SK-N-SH (cell line): ENCODE results near the gene HID1. TPM values are rescaled to one million over a fixed set of nuclear protein-coding genes. Genes with fewer than 3 reads are reported as not detected.

Experiments used
- CTCF ChIA-PET: fragments of 300-600, 350-600 bp; formaldehyde crosslinking; extraction: SDS; loops from one replicate; lab custom pipeline; 2021; lab: Yijun Ruan, JAX
- POLR2A ChIA-PET: fragments of 350-600 bp; sonication (Branson Sonifier 250); formaldehyde crosslinking; extraction: SDS; loops from one replicate; lab custom pipeline; 2020; ENCODE audit warnings: antibody characterized with exemption, inconsistent platforms; lab: Yijun Ruan, JAX
- DNase-seq: peaks from one replicate; pipeline ENCODE4 v3.0.0; 2012
- H2AFZ ChIP-seq: fragments of 200-600 bp; sonication (generic); 2 replicates; pipeline ENCODE4 v1.8.1; 2016; ENCODE audit warnings: antibody characterized with exemption, mild to moderate bottlenecking, low read depth
- H3F3A ChIP-seq: fragments of 200-600 bp; sonication (generic); replicated peaks from 2 replicates; pipeline ENCODE3; 2016; ENCODE audit warnings: antibody characterized with exemption, mild to moderate bottlenecking; ENCODE audit not compliant: insufficient read depth
- H3K27ac ChIP-seq, 2 experiments: fragments of 200-500 bp in 1 of 2; fragments of 200-600 bp in 1 of 2; sonication (Bioruptor generic) in 1 of 2; sonication (generic), shearing (Covaris generic) in 1 of 2; 2 replicates each; pipeline versions ENCODE4 v1.5.1 to v1.6.1; 2014 to 2016; ENCODE audit warnings: low read depth in 2 of 2, inconsistent platforms in 1 of 2, low read length in 1 of 2, mild to moderate bottlenecking in 1 of 2, mixed read lengths in 1 of 2
- H3K27me3 ChIP-seq: fragments of 200-600 bp; sonication (generic), shearing (Covaris generic); 2 replicates; pipeline ENCODE4 v1.6.1; 2016; ENCODE audit warnings: mixed run types; ENCODE audit not compliant: insufficient read depth
- H3K36me3 ChIP-seq, 2 experiments: fragments of 200-500 bp in 1 of 2; fragments of 200-600 bp in 1 of 2; sonication (Bioruptor generic) in 1 of 2; sonication (generic) in 1 of 2; replicated peaks in 1 of 2; 2 replicates each; pipeline versions ENCODE3 to v1.5.1; 2014 to 2016; ENCODE audit warnings: low read length in 1 of 2, mild to moderate bottlenecking in 1 of 2; ENCODE audit not compliant: insufficient read depth in 2 of 2, control insufficient read depth in 1 of 2
- H3K4me1 ChIP-seq, 2 experiments: fragments of 200-500 bp in 1 of 2; fragments of 200-600 bp in 1 of 2; sonication (Bioruptor generic) in 1 of 2; sonication (generic), shearing (Covaris generic) in 1 of 2; 2 replicates each; pipeline versions ENCODE4 v1.5.1 to v1.6.1; 2014 to 2016; ENCODE audit warnings: low read depth in 1 of 2, low read length in 1 of 2, mixed run types in 1 of 2; ENCODE audit not compliant: insufficient read depth in 2 of 2, control insufficient read depth in 1 of 2
- H3K4me2 ChIP-seq: fragments of 200-600 bp; sonication (generic), shearing (Covaris generic); 2 replicates; pipeline ENCODE4 v1.6.1; 2017; ENCODE audit warnings: mixed run types
- H3K4me3 ChIP-seq, 2 experiments: fragments of 200-500 bp in 1 of 2; fragments of 200-600 bp in 1 of 2; sonication (Bioruptor generic) in 1 of 2; sonication (generic), shearing (Covaris generic) in 1 of 2; 2 replicates each; pipeline versions ENCODE4 v1.5.1 to v1.8.1; 2014 to 2016; ENCODE audit warnings: low read depth in 2 of 2, inconsistent platforms in 1 of 2, low read length in 1 of 2, mild to moderate bottlenecking in 1 of 2, mixed read lengths in 1 of 2, moderate library complexity in 1 of 2
- H3K79me2 ChIP-seq: fragments of 200-600 bp; sonication (generic); 2 replicates; pipeline ENCODE4 v1.8.1; 2017; ENCODE audit warnings: mild to moderate bottlenecking; ENCODE audit not compliant: insufficient read depth
- H3K9ac ChIP-seq: fragments of 200-600 bp; sonication (generic); 2 replicates; pipeline ENCODE4 v1.6.1; 2017; ENCODE audit warnings: mixed run types
- H3K9me2 ChIP-seq: fragments of 200-600 bp; sonication (generic); 2 replicates; pipeline ENCODE4 v1.6.1; 2017; ENCODE audit warnings: mixed run types
- H3K9me3 ChIP-seq: fragments of 200-600 bp; sonication (generic); 2 replicates; pipeline ENCODE4 v1.6.1; 2017; ENCODE audit warnings: mixed run types, mild to moderate bottlenecking, moderate library complexity
- H4K20me1 ChIP-seq: fragments of 200-600 bp; sonication (generic); 2 replicates; pipeline ENCODE4 v1.6.1; 2017; ENCODE audit warnings: mild to moderate bottlenecking, mixed run types; ENCODE audit not compliant: insufficient read depth
- CHD2 ChIP-seq: fragments of 150-350 bp; IDR thresholded peaks from 2 replicates; pipeline ENCODE4 v1.6.1; 2018; ENCODE audit warnings: low read length; ENCODE audit not compliant: partially characterized antibody
- EP300 ChIP-seq, 2 experiments: IDR thresholded peaks; 2 replicates each; pipeline versions ENCODE4 v1.4.0 to v1.6.1; 2012; ENCODE audit warnings: borderline replicate concordance in 1 of 2, low read depth in 1 of 2, low read length in 1 of 2
- FOSL2 ChIP-seq: IDR thresholded peaks from 2 replicates; pipeline ENCODE4 v1.4.0; 2012; ENCODE audit warnings: low read depth, mild to moderate bottlenecking, moderate library complexity, borderline replicate concordance
- FOXJ3 ChIP-seq: sonication (generic); formaldehyde crosslinking; IDR thresholded peaks from 2 replicates; pipeline ENCODE4 v1.5.1; 2020; ENCODE audit warnings: mild to moderate bottlenecking, missing genetic modification reagents
- GATA2 ChIP-seq: sonication (generic); formaldehyde crosslinking; IDR thresholded peaks from 2 replicates; pipeline ENCODE4 v1.5.0; 2020; ENCODE audit warnings: mild to moderate bottlenecking, missing genetic modification reagents
- MAX ChIP-seq: IDR thresholded peaks from 2 replicates; pipeline ENCODE4 v1.4.0; 2012; ENCODE audit warnings: low read depth
- MEF2A ChIP-seq: IDR thresholded peaks from 2 replicates; pipeline ENCODE4 v1.4.0; 2012; ENCODE audit warnings: low read depth, borderline replicate concordance
- MXI1 ChIP-seq: IDR thresholded peaks from 2 replicates; pipeline ENCODE4 v1.6.1; 2012; ENCODE audit warnings: mild to moderate bottlenecking, low read depth, low read length, improper control_type of control experiment
- NFIC ChIP-seq: IDR thresholded peaks from 2 replicates; pipeline ENCODE4 v1.4.0; 2012; ENCODE audit warnings: borderline replicate concordance
- POLR2AphosphoS5 ChIP-seq: IDR thresholded peaks from 2 replicates; pipeline ENCODE4 v1.6.1; 2012; ENCODE audit warnings: low read depth, low read length
- RAD21 ChIP-seq: IDR thresholded peaks from 2 replicates; pipeline ENCODE4 v1.6.1; 2012; ENCODE audit warnings: mild to moderate bottlenecking, low read length
- RCOR1 ChIP-seq: fragments of 150-350 bp; IDR thresholded peaks from 2 replicates; pipeline ENCODE4 v1.6.1; 2017; ENCODE audit warnings: antibody characterized with exemption, low read length
- SIN3A ChIP-seq: IDR thresholded peaks from 2 replicates; pipeline ENCODE4 v1.6.1; 2012; ENCODE audit warnings: low read depth, mild to moderate bottlenecking, low read length, moderate library complexity, borderline replicate concordance
- SMC3 ChIP-seq: IDR thresholded peaks from 2 replicates; pipeline ENCODE4 v1.6.1; 2012; ENCODE audit warnings: low read depth, low read length, improper control_type of control experiment
- TAF1 ChIP-seq: IDR thresholded peaks from 2 replicates; pipeline ENCODE4 v1.6.1; 2012; ENCODE audit warnings: low read depth, mild to moderate bottlenecking, low read length, moderate library complexity, borderline replicate concordance
- TCF12 ChIP-seq: IDR thresholded peaks from 2 replicates; pipeline ENCODE4 v1.4.0; 2012
- TEAD4 ChIP-seq: IDR thresholded peaks from 2 replicates; pipeline ENCODE4 v1.4.0; 2012; ENCODE audit warnings: mild to moderate bottlenecking, borderline replicate concordance; ENCODE audit not compliant: insufficient read depth
- USF2 ChIP-seq: fragments of 150-350 bp; IDR thresholded peaks from 2 replicates; pipeline ENCODE4 v1.6.1; 2017; ENCODE audit warnings: antibody characterized with exemption, low read length, low read depth, borderline replicate concordance
- ZBTB33 ChIP-seq: IDR thresholded peaks from 2 replicates; pipeline ENCODE4 v1.4.0; 2012; ENCODE audit warnings: low read depth, borderline replicate concordance
- WGBS: methylation state at CpG from one replicate; pipeline ENCODE4 v1.1.6; 2017; ENCODE audit warnings: low lambda C conversion rate; 5-methylcytosine and 5-hydroxymethylcytosine counted together
- polyA plus RNA-seq, 3 experiments: library from polyadenylated mRNA; depleted of rRNA; stranded (reverse); fragments of >200 nt; gene quantifications; 2 replicates each; pipeline ENCODE4 v1.2.3, GENCODE V29; 2012

The HID1 gene
- polyA plus RNA-seq, 1 of the 3 experiments (the other 2 are of a cell fraction) = 2.5 TPM

GRCh38 chr17:75011401-75012095, 39.0 kb upstream of the HID1 start (continued):
- TF ChIP-seq RAD21 (no peak), TAF1 (no peak), MAX (0 out of 2 replicates have a peak, but pooled peaks have one; percentile 59), RCOR1 (no peak; the same call in 1 of the 2 replicates), MEF2A (no peak), TCF12 (0 out of 2 replicates have a peak, but pooled peaks have one; percentile 17), FOSL2 (peak; percentile 0; the same call in 1 of the 2 replicates), MXI1 (peak; percentile 61; the same call in 1 of the 2 replicates), USF2 (no peak), FOXJ3 (CRISPR knock-in tag) (no peak), GATA2 (CRISPR knock-in tag) (no peak), NFIC (no peak), ZBTB33 (no peak)

GRCh38 chr17:75010683-75011400, 38.3 kb upstream of the HID1 start:
- Histone ChIP-seq H4K20me1 (no peaks in the 10 kb centered on the region), H3K4me2 (no peak overlapping the region), H3K4me1 (peaks cover 17 to 26% of the 10 kb centered on the region in 2 experiments; a peak in 3 of 4 replicates), H3K36me3 (no peaks in the 10 kb centered on the region), H3K4me3 (no peak overlapping the region), H3K27me3 (no peaks in the 10 kb centered on the region), H2AFZ (peak overlapping the region; percentile 99; the same call in 1 of the 2 replicates), H3F3A (peaks cover 16% of the 10 kb centered on the region), H3K9me3 (no peaks in the 10 kb centered on the region), H3K79me2 (peaks cover 31% of the 10 kb centered on the region), H3K27ac (peak overlapping the region; percentile 88 to 95), H3K9me2 (no peaks in the 10 kb centered on the region), H3K9ac (no peak overlapping the region)
- POLR2A ChIA-PET = interaction anchor here (0.5 to 6.2 kb wide), 23 partner anchors 9 to 259 kb away, joined by 3 to 197 read pairs (median 5); partner anchors contain the start of genes ARMC7, ATP5PD, CDR2L and HID1
- TF ChIP-seq RAD21 = peak; percentile 54
- TF ChIP-seq FOXJ3 (CRISPR knock-in tag) = peak; percentile 42; the same call in 1 of the 2 replicates
- peak; percentile 66; the same call in 1 of the 2 replicates for TF ChIP-seq MXI1
- TF ChIP-seq RCOR1 = peak; percentile 8; the same call in 1 of the 2 replicates
- no peak for TF ChIP-seq POLR2AphosphoS5
- no peak for TF ChIP-seq TEAD4
- TF ChIP-seq SMC3 = peak; percentile 25; the same call in 1 of the 2 replicates
- no peak for TF ChIP-seq SIN3A
- TF ChIP-seq EP300 (IDR thresholded peaks at IDR 0.05; ENCODE audit: borderline replicate concordance in 1 of 2, low read depth in 1 of 2, low read length in 1 of 2) = peak in 1 of 2 experiments; percentile 69; a peak in 1 of 4 replicates
- TF ChIP-seq FOSL2 = peak; percentile 12
- TF ChIP-seq TCF12 = no peak
- peak; percentile 76 for TF ChIP-seq CHD2
- peak; percentile 91 for DNase-seq
- CTCF ChIA-PET = interaction anchor here (0.6 to 19.8 kb wide), 24 partner anchors 11 to 334 kb away, joined by 3 to 295 read pairs (median 5); partner anchors contain the start of genes ARMC7, CDR2L, HID1 and NT5C
- 57% methylated on average over 8 of the region's 8 CpGs for WGBS
